Osteocyte (in vitro differentiated cells): ENCODE results near the gene NPY. TPM values are rescaled to one million over a fixed set of nuclear protein-coding genes. Genes with fewer than 3 reads are reported as not detected.

Source experiments
- DNase-seq: peaks from one replicate; pipeline ENCODE4 v3.0.0; 2021; ENCODE audit warnings: mixed read lengths; ENCODE audit not compliant: unreplicated experiment; ENCODE audit errors: extremely low spot score
- H3K27ac Mint-ChIP-seq: one replicate; pipeline ENCODE4 v1.8.0; 2021; ENCODE audit warnings: mild to moderate bottlenecking, mixed read lengths; ENCODE audit not compliant: unreplicated experiment
- H3K27me3 Mint-ChIP-seq: one replicate; pipeline ENCODE4 v1.8.0; 2021; ENCODE audit warnings: mixed read lengths; ENCODE audit not compliant: unreplicated experiment
- H3K36me3 Mint-ChIP-seq: one replicate; pipeline ENCODE4 v1.8.0; 2021; ENCODE audit warnings: mixed read lengths; ENCODE audit not compliant: unreplicated experiment
- H3K4me1 Mint-ChIP-seq: one replicate; pipeline ENCODE4 v1.8.0; 2021; ENCODE audit warnings: mixed read lengths; ENCODE audit not compliant: unreplicated experiment
- H3K4me3 Mint-ChIP-seq: one replicate; pipeline ENCODE4 v1.8.0; 2021; ENCODE audit warnings: mild to moderate bottlenecking, moderate library complexity, mixed read lengths; ENCODE audit not compliant: unreplicated experiment
- H3K9me3 Mint-ChIP-seq: one replicate; pipeline ENCODE4 v1.8.0; 2021; ENCODE audit warnings: mixed read lengths; ENCODE audit not compliant: unreplicated experiment
- total RNA-seq: library from RNA; stranded (reverse); gene quantifications from 2 replicates; pipeline ENCODE4 v1.2.1, GENCODE V29; 2021
- TF ChIP-seq, protein P1 (sequence below): fragments of 200-600 bp; sonication (generic); IDR thresholded peaks from 2 replicates; pipeline ENCODE4 v1.5.0; 2021; ENCODE audit warnings: antibody characterized with exemption, mild to moderate bottlenecking, moderate library complexity

Gene NPY
- total RNA-seq, 1 donor from 2014 or later = not detected

DNA sequence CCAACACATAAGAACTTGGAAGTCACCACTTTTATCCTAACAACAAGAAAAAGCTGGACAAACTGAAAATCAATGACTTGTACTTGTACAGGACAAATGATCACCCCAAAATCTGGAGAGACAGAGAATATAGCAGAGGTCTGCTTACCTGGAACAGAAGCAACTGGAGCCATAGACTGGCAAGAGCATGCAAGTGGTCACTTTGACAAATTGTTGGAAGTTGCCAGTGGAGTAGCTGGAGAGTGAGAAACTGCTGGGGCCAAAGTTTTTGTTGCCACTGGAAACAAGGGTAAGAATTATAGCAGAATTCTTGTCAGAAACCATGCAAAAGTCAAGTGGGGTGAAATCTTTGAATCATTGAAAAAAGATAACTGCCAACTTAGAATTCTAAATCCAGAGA is 35.2 kb downstream of the NPY start:
- H3K36me3 Mint-ChIP-seq = no peaks in the 10 kb centered on the region
- DNase-seq = no peak
- H3K4me3 Mint-ChIP-seq = no peak overlapping the region
- H3K27me3 Mint-ChIP-seq = peaks cover 16% of the 10 kb centered on the region
- no peaks in the 10 kb centered on the region for H3K9me3 Mint-ChIP-seq
- TF ChIP-seq, protein P1, sequence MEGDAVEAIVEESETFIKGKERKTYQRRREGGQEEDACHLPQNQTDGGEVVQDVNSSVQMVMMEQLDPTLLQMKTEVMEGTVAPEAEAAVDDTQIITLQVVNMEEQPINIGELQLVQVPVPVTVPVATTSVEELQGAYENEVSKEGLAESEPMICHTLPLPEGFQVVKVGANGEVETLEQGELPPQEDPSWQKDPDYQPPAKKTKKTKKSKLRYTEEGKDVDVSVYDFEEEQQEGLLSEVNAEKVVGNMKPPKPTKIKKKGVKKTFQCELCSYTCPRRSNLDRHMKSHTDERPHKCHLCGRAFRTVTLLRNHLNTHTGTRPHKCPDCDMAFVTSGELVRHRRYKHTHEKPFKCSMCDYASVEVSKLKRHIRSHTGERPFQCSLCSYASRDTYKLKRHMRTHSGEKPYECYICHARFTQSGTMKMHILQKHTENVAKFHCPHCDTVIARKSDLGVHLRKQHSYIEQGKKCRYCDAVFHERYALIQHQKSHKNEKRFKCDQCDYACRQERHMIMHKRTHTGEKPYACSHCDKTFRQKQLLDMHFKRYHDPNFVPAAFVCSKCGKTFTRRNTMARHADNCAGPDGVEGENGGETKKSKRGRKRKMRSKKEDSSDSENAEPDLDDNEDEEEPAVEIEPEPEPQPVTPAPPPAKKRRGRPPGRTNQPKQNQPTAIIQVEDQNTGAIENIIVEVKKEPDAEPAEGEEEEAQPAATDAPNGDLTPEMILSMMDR = no peak
- no peaks in the 10 kb centered on the region for H3K4me1 Mint-ChIP-seq
- H3K27ac Mint-ChIP-seq = no peak overlapping the region

DNA sequence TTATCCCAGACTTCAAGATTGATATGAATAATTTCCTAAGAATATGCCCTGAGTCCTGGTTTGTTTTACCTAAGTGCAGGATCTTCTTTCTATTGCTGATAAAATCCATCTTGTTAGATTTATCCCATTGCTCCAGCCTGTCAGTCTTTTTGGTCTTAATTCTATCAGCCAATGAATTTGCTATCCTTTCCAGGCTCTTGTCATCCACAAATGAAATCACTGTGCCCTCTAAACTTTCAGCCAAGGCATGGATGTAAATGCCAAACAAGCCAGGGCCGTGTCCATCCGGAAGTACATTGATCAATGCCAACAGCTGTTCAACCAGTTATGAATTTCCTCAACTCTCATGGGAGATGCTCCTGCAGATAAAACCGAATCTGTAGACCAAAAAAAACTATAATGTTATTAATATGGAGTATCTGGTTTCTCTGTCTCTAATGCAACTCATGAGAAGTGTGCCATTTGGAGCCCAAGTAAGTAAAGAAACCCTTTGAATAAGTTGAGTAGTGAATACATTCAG is 40.0 kb downstream of the NPY start:
- H3K27ac Mint-ChIP-seq = no peak overlapping the region
- no peaks in the 10 kb centered on the region for H3K36me3 Mint-ChIP-seq
- H3K9me3 Mint-ChIP-seq = no peaks in the 10 kb centered on the region
- H3K4me1 Mint-ChIP-seq = no peaks in the 10 kb centered on the region
- no peak for DNase-seq
- H3K4me3 Mint-ChIP-seq = no peak overlapping the region
- peaks cover 13% of the 10 kb centered on the region for H3K27me3 Mint-ChIP-seq
- TF ChIP-seq, protein P1 = no peak

DNA sequence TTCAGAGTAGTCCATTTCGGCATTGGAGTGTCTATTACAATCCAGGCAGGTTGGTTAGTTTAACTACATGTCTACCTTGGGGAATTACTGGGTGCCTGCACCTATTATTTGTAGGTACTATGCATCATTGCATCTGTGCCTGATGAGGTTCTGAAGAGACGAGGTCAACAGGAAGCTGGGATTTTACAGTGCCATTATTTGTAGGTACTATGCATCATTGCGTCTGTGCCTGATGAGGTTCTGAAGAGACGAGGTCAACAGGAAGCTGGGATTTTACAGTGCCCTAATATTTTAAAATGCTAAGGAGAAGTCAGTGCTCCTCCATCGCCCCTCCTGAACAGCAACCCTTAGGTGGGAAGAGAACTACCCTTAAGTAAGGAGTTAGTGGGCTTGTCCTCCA is 41.7 kb downstream of the NPY start:
- TF ChIP-seq, protein P1 = no peak
- Mint-ChIP-seq H3K4me3 (no peak overlapping the region), H3K27ac (no peak overlapping the region), H3K9me3 (no peaks in the 10 kb centered on the region), H3K4me1 (no peaks in the 10 kb centered on the region), H3K27me3 (peaks cover 6% of the 10 kb centered on the region), H3K36me3 (no peaks in the 10 kb centered on the region)
- no peak for DNase-seq

DNA sequence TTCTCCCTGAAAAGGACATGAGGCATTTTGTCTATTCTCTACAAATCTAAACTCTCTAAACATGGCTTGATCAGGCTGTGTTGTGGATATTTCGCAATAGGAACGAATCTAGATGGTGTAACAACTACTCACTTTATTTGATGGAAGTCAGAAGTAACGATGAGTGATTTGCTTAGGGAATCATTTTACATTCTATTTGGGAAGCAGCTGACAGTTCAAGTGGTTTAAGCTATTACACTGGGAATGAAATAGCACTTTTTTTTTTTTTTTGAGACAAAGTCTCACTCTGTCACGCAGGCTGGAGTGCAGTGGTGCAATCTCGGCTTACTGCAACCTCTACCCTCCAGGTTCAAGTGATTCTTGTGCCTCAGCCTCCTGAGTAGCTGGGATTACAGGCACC is 44.1 kb downstream of the NPY start:
- Mint-ChIP-seq H3K36me3 (no peaks in the 10 kb centered on the region), H3K27me3 (no peaks in the 10 kb centered on the region), H3K4me1 (no peaks in the 10 kb centered on the region), H3K9me3 (peaks cover 5% of the 10 kb centered on the region), H3K27ac (no peak overlapping the region), H3K4me3 (no peak overlapping the region)
- TF ChIP-seq, protein P1 = no peak
- DNase-seq = no peak

DNA sequence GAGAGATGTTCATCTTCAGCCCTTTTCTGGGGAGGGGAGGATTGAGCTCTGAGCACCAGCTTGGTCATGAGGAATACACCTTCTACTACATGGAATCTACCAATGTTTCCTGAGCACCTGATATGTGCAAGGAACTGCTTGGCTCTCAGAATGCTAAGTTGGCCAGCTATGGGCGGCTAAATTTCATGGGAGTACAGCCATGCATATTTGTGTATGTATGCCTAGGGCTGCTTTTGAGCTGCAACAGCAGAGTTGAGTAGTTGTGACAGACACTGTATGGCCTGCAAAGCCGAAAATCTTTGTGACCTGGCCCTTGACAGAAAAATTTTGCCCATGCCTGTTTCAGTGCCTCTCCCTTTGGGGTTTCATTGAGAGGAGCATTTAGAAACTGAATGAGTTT is 44.9 kb downstream of the NPY start:
- H3K27me3 Mint-ChIP-seq = no peaks in the 10 kb centered on the region
- no peak for DNase-seq
- H3K4me1 Mint-ChIP-seq = no peaks in the 10 kb centered on the region
- H3K36me3 Mint-ChIP-seq = no peaks in the 10 kb centered on the region
- TF ChIP-seq, protein P1 = no peak
- peaks cover 5% of the 10 kb centered on the region for H3K9me3 Mint-ChIP-seq
- no peak overlapping the region for H3K4me3 Mint-ChIP-seq
- no peak overlapping the region for H3K27ac Mint-ChIP-seq
